Measurements from ENCODE around the gene SUSD6. TPM values are rescaled to one million over a fixed set of nuclear protein-coding genes. Genes with fewer than 3 reads are reported as not detected.

The SUSD6 gene
- total and polyA plus RNA-seq, 9 of the 15 experiments (the other 6 are each of a cell fraction or from before 2014, with no cell fraction given), result 2.9 to 20.7 (median 5.6) TPM

DNA sequence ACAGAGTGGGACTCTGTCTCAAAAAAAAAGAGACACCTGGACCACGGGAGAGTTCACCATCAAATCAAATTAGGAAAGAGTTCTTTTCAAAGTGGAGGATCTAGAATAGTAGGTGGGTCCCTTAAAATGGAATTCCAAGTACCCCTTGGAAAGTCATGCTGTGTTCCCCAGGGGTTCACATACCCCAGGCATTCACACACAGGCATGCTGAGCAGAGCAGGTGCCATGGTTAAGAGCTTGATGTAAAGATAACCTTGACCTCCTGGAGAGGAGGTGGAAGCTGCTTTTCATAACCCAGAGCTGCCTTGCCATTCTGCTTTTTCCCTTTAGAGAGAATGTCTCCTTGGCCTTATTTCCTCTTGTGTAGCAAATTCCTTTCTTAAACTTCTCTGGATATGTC, 141.4 kb downstream of the SUSD6 start:
- TF ChIP-seq, protein P1, sequence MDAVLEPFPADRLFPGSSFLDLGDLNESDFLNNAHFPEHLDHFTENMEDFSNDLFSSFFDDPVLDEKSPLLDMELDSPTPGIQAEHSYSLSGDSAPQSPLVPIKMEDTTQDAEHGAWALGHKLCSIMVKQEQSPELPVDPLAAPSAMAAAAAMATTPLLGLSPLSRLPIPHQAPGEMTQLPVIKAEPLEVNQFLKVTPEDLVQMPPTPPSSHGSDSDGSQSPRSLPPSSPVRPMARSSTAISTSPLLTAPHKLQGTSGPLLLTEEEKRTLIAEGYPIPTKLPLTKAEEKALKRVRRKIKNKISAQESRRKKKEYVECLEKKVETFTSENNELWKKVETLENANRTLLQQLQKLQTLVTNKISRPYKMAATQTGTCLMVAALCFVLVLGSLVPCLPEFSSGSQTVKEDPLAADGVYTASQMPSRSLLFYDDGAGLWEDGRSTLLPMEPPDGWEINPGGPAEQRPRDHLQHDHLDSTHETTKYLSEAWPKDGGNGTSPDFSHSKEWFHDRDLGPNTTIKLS (IDR thresholded peaks at IDR 0.05; ENCODE audit: borderline replicate concordance, low read depth), result no peak
- no peak for TF ChIP-seq ZNF165 (CRISPR knock-in tag; IDR thresholded peaks at IDR 0.05; ENCODE audit: borderline replicate concordance)
- no peak for TF ChIP-seq HDAC6 (IDR thresholded peaks at IDR 0.05; ENCODE audit: low read depth, low read length)
- TF ChIP-seq GABPA (tag; conservative IDR thresholded peaks at IDR 0.05; ENCODE audit: low read depth), result no peak
- no peak for TF ChIP-seq TBL1XR1 (IDR thresholded peaks at IDR 0.05; ENCODE audit: low read length in 2 of 2)
- TF ChIP-seq, protein P2, sequence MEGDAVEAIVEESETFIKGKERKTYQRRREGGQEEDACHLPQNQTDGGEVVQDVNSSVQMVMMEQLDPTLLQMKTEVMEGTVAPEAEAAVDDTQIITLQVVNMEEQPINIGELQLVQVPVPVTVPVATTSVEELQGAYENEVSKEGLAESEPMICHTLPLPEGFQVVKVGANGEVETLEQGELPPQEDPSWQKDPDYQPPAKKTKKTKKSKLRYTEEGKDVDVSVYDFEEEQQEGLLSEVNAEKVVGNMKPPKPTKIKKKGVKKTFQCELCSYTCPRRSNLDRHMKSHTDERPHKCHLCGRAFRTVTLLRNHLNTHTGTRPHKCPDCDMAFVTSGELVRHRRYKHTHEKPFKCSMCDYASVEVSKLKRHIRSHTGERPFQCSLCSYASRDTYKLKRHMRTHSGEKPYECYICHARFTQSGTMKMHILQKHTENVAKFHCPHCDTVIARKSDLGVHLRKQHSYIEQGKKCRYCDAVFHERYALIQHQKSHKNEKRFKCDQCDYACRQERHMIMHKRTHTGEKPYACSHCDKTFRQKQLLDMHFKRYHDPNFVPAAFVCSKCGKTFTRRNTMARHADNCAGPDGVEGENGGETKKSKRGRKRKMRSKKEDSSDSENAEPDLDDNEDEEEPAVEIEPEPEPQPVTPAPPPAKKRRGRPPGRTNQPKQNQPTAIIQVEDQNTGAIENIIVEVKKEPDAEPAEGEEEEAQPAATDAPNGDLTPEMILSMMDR (IDR thresholded peaks at IDR 0.05 in 2 of 3, conservative IDR thresholded peaks at IDR 0.05 in 1 of 3; ENCODE audit: insufficient read depth in 2 of 3, low read depth in 1 of 3, low read length in 3 of 3), result no peak
- no peak for TF ChIP-seq SUPT5H (IDR thresholded peaks at IDR 0.05)
- TF ChIP-seq HOXB6 (CRISPR knock-in tag; IDR thresholded peaks at IDR 0.05; ENCODE audit: borderline replicate concordance), result no peak
- TF ChIP-seq KLF13 (tag; IDR thresholded peaks at IDR 0.05; ENCODE audit: borderline replicate concordance, low read depth), result no peak
- no peak for TF ChIP-seq ZNF140 (CRISPR knock-in tag; IDR thresholded peaks at IDR 0.05)
- TF ChIP-seq IFI16 (CRISPR knock-in tag; IDR thresholded peaks at IDR 0.05), result no peak
- FAIRE-seq (no peak), ATAC-seq (no peak), DNase-seq (ENCODE audit: extremely low read depth in 1 of 4, low spot score in 3 of 4) (no peak)
- H3K27ac ChIP-seq (ENCODE audit: extremely low read depth, low read depth, low read length), result no peak overlapping the region
- no peak overlapping the region for H3K4me3 ChIP-seq
- H2AFZ ChIP-seq (ENCODE audit: low read depth, low read length), result no peak overlapping the region
- H3K9me1 ChIP-seq (ENCODE audit: control insufficient read depth, insufficient read depth, low read length), result no peaks in the 10 kb centered on the region
- H3K9ac ChIP-seq (ENCODE audit: insufficient read depth in 1 of 2, low read depth in 2 of 2, low read length in 2 of 2), result no peak overlapping the region
- POLR2A ChIA-PET, result interaction anchor here (3.6 kb wide), 1 partner anchor 14 kb away, joined by 24 read pairs; the partner anchor contains the start of gene SRSF5
- BruUV-seq (replicated peaks), result no TSS peak
- H4K20me1 ChIP-seq (replicated peaks; ENCODE audit: control insufficient read depth, insufficient read depth, low read length), result no peaks in the 10 kb centered on the region
- no peak overlapping the region for H3K4me2 ChIP-seq (ENCODE audit: insufficient read depth, low read length)
- H3K79me2 ChIP-seq (ENCODE audit: control insufficient read depth, insufficient read depth, low read length), result no peaks in the 10 kb centered on the region
- no peaks in the 10 kb centered on the region for H3K27me3 ChIP-seq (ENCODE audit: control insufficient read depth in 2 of 2, insufficient read depth in 2 of 2, low read length in 2 of 2)
- no peaks in the 10 kb centered on the region for H3K9me3 ChIP-seq (replicated peaks; ENCODE audit: control insufficient read depth, insufficient read depth, low read depth, low read length)
- no peaks in the 10 kb centered on the region for H3K36me3 ChIP-seq (ENCODE audit: control insufficient read depth, insufficient read depth, low read length)
- WGBS (ENCODE audit: insufficient coverage, low coverage, missing lambda C conversion rate), result 29% methylated on average over 1 of the region's 1 CpG
- intact Hi-C loops (cut with micrococcal nuclease), result no loop called here
- in situ Hi-C loops (cut with MboI), result no loop called here
- CTCF ChIA-PET (ENCODE audit: low intra/inter-chr PET ratio), result no interaction called here
- H3K4me1 ChIP-seq (replicated peaks in 1 of 2; ENCODE audit: control insufficient read depth in 2 of 2, insufficient read depth in 2 of 2, low read length in 2 of 2), result peaks cover 0 to 23% of the 10 kb centered on the region in 2 experiments; a peak in 2 of 5 replicates
